ENCODE measurements around the gene SYVN1. TPM values are rescaled to one million over a fixed set of nuclear protein-coding genes. Genes with fewer than 3 reads are reported as not detected.
A peak's percentile ranks its signal among the peaks of the same experiment; 100 is the strongest.

SYVN1 gene
- polyA plus RNA-seq, 3 donors: 3.5 to 81.6 (median 6.4) TPM

DNA sequence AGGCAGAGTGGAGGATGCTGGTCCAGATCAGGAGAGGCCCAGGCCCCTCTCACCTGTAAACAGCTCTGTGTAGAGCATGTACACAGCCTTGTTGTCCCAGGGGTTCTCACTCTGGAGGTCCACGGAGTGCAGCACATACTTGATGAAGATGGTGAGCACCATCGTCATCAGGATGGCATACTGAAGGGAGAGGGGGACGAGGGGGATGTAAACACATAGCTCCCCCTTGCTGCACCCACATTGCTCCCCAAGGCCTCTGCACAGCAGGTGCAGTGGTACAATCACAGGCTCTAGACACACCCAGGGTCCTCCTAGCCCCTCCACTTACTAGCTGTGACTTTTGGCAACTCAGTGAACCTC is 2.9 kb downstream of the SYVN1 start:
- no peak overlapping the region for H3K4me2 ChIP-seq (replicated peaks; ENCODE audit: extremely low read depth, low read length, poor library complexity, severe bottlenecking)
- peaks cover 29% of the 10 kb centered on the region for H3K4me1 Mint-ChIP-seq

DNA sequence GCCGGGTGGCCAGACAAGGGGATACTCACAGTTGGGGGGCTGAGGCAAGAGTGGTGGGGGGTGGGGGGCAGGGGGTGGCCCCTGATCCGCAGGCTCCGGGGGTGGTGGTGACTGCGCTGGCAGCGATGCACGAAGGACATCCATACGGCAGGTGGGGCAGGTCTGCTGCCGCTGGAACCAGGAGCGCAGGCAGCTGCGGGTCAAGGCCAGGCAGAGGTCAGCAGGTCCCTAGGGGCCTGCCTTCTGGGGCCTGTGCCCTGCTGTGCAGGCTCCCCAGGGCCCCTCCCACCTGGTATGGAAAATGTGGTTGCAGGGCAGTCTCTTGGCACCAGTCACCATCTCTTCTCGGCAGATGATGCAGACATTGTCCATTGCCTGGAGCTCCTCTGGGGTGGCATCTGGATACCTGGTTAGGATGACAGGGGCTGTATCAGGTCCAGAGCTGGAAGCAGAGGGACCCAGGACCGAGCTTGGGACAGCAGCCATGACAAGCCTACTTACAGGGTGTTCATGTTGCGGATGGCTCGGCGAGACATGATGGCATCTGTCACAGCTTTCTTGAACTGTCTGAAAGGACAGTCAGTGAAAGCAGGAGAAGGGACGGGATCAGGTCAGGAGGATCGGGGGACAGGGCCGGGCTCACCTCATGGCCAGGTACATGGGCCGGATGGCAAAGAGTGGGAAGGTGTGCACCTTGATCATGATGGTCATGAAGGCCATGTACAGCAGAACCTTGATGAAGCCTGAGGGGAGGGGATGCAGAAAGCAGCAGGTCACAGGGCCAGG is 3.5 kb downstream of the SYVN1 start:
- WGBS (ENCODE audit: insufficient coverage): 100% methylated on average over 14 of the region's 19 CpGs
- peak in 1 of 3 donors; percentile 5 for DNase-seq
- peaks cover 54% of the 10 kb centered on the region for H4K20me1 ChIP-seq (ENCODE audit: insufficient read depth, low read length)
- no peak overlapping the region for H3K9ac ChIP-seq (ENCODE audit: insufficient read depth, low read length, poor library complexity, severe bottlenecking)
- H3K9me3 ChIP-seq (replicated peaks in 1 of 2; ENCODE audit: control insufficient read depth in 1 of 2, insufficient read depth in 1 of 2, low read length in 2 of 2): no peaks in the 10 kb centered on the region
- peaks cover 0 to 2% (median 0%) of the 10 kb centered on the region in 3 donors for H3K27me3 Mint-ChIP-seq (ENCODE audit: low read depth in 3 of 3)
- H3K4me1 Mint-ChIP-seq: peaks cover 25% of the 10 kb centered on the region
- H3K4me1 ChIP-seq (ENCODE audit: control insufficient read depth in 1 of 2, insufficient read depth in 2 of 2, low read length in 2 of 2): peaks cover 30% of the 10 kb centered on the region in 2 donors
- H3K27ac Mint-ChIP-seq: peak overlapping the region in 3 of 7 donors; percentile 1 to 42 (median 36)
- H3K36me3 ChIP-seq (replicated peaks in 1 of 2; ENCODE audit: control insufficient read depth in 1 of 2, insufficient read depth in 2 of 2, low read length in 2 of 2): peaks cover 62 to 69% of the 10 kb centered on the region in 2 donors
- H3K27me3 ChIP-seq (ENCODE audit: control insufficient read depth in 2 of 2, insufficient read depth in 2 of 2, low read length in 2 of 2): no peaks in the 10 kb centered on the region
- H3K36me3 Mint-ChIP-seq: peaks cover 53 to 72% of the 10 kb centered on the region in 2 donors
- H3K9me3 Mint-ChIP-seq: no peaks in the 10 kb centered on the region
- TF ChIP-seq, protein P1, sequence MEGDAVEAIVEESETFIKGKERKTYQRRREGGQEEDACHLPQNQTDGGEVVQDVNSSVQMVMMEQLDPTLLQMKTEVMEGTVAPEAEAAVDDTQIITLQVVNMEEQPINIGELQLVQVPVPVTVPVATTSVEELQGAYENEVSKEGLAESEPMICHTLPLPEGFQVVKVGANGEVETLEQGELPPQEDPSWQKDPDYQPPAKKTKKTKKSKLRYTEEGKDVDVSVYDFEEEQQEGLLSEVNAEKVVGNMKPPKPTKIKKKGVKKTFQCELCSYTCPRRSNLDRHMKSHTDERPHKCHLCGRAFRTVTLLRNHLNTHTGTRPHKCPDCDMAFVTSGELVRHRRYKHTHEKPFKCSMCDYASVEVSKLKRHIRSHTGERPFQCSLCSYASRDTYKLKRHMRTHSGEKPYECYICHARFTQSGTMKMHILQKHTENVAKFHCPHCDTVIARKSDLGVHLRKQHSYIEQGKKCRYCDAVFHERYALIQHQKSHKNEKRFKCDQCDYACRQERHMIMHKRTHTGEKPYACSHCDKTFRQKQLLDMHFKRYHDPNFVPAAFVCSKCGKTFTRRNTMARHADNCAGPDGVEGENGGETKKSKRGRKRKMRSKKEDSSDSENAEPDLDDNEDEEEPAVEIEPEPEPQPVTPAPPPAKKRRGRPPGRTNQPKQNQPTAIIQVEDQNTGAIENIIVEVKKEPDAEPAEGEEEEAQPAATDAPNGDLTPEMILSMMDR (IDR thresholded peaks at IDR 0.05): no peak
- intact Hi-C loops (cut with micrococcal nuclease): no loop called here
- peaks cover 38% of the 10 kb centered on the region for H3K79me2 ChIP-seq (ENCODE audit: insufficient read depth, low read length)
- no peak overlapping the region for H3K27ac ChIP-seq (ENCODE audit: low read depth in 1 of 2, low read length in 2 of 2)
- no peak overlapping the region for H3K4me2 ChIP-seq (replicated peaks; ENCODE audit: extremely low read depth, low read length, poor library complexity, severe bottlenecking)
- H3K4me3 Mint-ChIP-seq: no peak overlapping the region
- H3K4me3 ChIP-seq (replicated peaks in 1 of 3; ENCODE audit: low read depth in 2 of 3, low read length in 3 of 3): no peak overlapping the region
- H2AFZ ChIP-seq (ENCODE audit: insufficient read depth, low read depth, low read length, poor library complexity, severe bottlenecking): no peak overlapping the region

More for the DNA sequence above, 2.9 kb downstream of the SYVN1 start:
- intact Hi-C loops (cut with micrococcal nuclease): no loop called here
- no peak overlapping the region for H3K4me3 Mint-ChIP-seq
- Histone ChIP-seq H3K9ac (ENCODE audit: insufficient read depth, low read length, poor library complexity, severe bottlenecking) (no peak overlapping the region), H2AFZ (ENCODE audit: insufficient read depth, low read depth, low read length, poor library complexity, severe bottlenecking) (no peak overlapping the region), H3K36me3 (replicated peaks in 1 of 2; ENCODE audit: control insufficient read depth in 1 of 2, insufficient read depth in 2 of 2, low read length in 2 of 2) (peaks cover 59 to 64% of the 10 kb centered on the region in 2 donors), H3K9me3 (replicated peaks in 1 of 2; ENCODE audit: control insufficient read depth in 1 of 2, insufficient read depth in 1 of 2, low read length in 2 of 2) (no peaks in the 10 kb centered on the region), H4K20me1 (ENCODE audit: insufficient read depth, low read length) (peaks cover 52% of the 10 kb centered on the region), H3K27ac (ENCODE audit: low read depth in 1 of 2, low read length in 2 of 2) (no peak overlapping the region), H3K27me3 (ENCODE audit: control insufficient read depth in 2 of 2, insufficient read depth in 2 of 2, low read length in 2 of 2) (no peaks in the 10 kb centered on the region), H3K4me1 (ENCODE audit: control insufficient read depth in 1 of 2, insufficient read depth in 2 of 2, low read length in 2 of 2) (peaks cover 30 to 31% of the 10 kb centered on the region in 2 donors), H3K4me3 (replicated peaks in 1 of 3; ENCODE audit: low read depth in 2 of 3, low read length in 3 of 3) (no peak overlapping the region), H3K79me2 (ENCODE audit: insufficient read depth, low read length) (peaks cover 38% of the 10 kb centered on the region)
- TF ChIP-seq, protein P1 (IDR thresholded peaks at IDR 0.05): no peak
- H3K9me3 Mint-ChIP-seq: no peaks in the 10 kb centered on the region
- H3K27me3 Mint-ChIP-seq (ENCODE audit: low read depth in 3 of 3): peaks cover 0 to 2% (median 2%) of the 10 kb centered on the region in 3 donors
- WGBS (ENCODE audit: insufficient coverage): no CpG with 5 or more reads among the region's 3 CpGs
- peak overlapping the region in 1 of 7 donors; percentile 32 for H3K27ac Mint-ChIP-seq
- DNase-seq: no peak
- peaks cover 49 to 70% of the 10 kb centered on the region in 2 donors for H3K36me3 Mint-ChIP-seq
